Activated T-helper 1 cell treated with anti-CD3 and anti-CD28 coated beads, Interleukin-12 subunit alpha, Interleukin-12 subunit beta, Interleukin-2, Interleukin-4 antibody, amounts not matched to agents 30 ng/mL and 10 ng/mL and 1 ng/mL, durations not matched to agents 14 hours and 24 hours and 36 hours (primary cell): ENCODE data around the gene BCL11B. TPM values are rescaled to one million over a fixed set of nuclear protein-coding genes. Genes with fewer than 3 reads are reported as not detected.

Source experiments
- DNase-seq: peaks from one replicate; pipeline ENCODE4 v3.0.0; 2021; ENCODE audit warnings: low spot score
- H3K27ac Mint-ChIP-seq: one replicate; pipeline ENCODE4 v1.8.0; 2021; ENCODE audit warnings: mild to moderate bottlenecking, mixed read lengths
- H3K27me3 Mint-ChIP-seq: one replicate; pipeline ENCODE4 v1.8.0; 2022; ENCODE audit warnings: mild to moderate bottlenecking, moderate library complexity, mixed read lengths; ENCODE audit not compliant: insufficient read depth
- H3K36me3 Mint-ChIP-seq: one replicate; pipeline ENCODE4 v1.8.0; 2021; ENCODE audit warnings: low read depth, mixed read lengths
- H3K4me1 Mint-ChIP-seq: one replicate; pipeline ENCODE4 v1.8.0; 2021; ENCODE audit warnings: low read depth, mixed read lengths
- H3K4me3 Mint-ChIP-seq: one replicate; pipeline ENCODE4 v1.8.0; 2021; ENCODE audit warnings: mild to moderate bottlenecking, moderate library complexity, mixed read lengths
- H3K9me3 Mint-ChIP-seq: one replicate; pipeline ENCODE4 v1.8.0; 2021; ENCODE audit warnings: mixed read lengths
- intact Hi-C: fragments of 100-400 bp; cut with micrococcal nuclease; formaldehyde crosslinking; loops from one replicate; pipeline ENCODE4 v1.15.1; 2024
- total RNA-seq: library from RNA; stranded (reverse); gene quantifications from 2 replicates; pipeline ENCODE4 v1.2.3, GENCODE V29; 2022

BCL11B gene
- total RNA-seq, 1 donor from 2014 or later = 45.4 TPM

- DNase-seq = no peak
- peak overlapping the region; percentile 47 for H3K4me3 Mint-ChIP-seq
Measured at GRCh38 chr14:99226687-99227086, 45.3 kb downstream of the BCL11B start.

GRCh38 chr14:99225436-99226203, 46.4 kb downstream of the BCL11B start:
- peaks cover 47% of the 10 kb centered on the region for H3K36me3 Mint-ChIP-seq
- intact Hi-C loops = loop anchor here (1.0 to 2.0 kb wide), 2 partner anchors 9 to 33 kb away; no protein-coding TSS in a partner anchor
- H3K27ac Mint-ChIP-seq = peak overlapping the region; percentile 67
- H3K4me1 Mint-ChIP-seq = peaks cover 96% of the 10 kb centered on the region
- peak overlapping the region; percentile 47 for H3K4me3 Mint-ChIP-seq
- DNase-seq = no peak
- no peaks in the 10 kb centered on the region for H3K9me3 Mint-ChIP-seq
- H3K27me3 Mint-ChIP-seq = no peaks in the 10 kb centered on the region

More at GRCh38 chr14:99226687-99227086, 45.3 kb downstream of the BCL11B start:
- intact Hi-C loops = loop anchor here (2.0 kb wide), 1 partner anchor 34 kb away; no protein-coding TSS in a partner anchor
- Mint-ChIP-seq H3K4me1 (peaks cover 93% of the 10 kb centered on the region), H3K9me3 (no peaks in the 10 kb centered on the region), H3K27me3 (no peaks in the 10 kb centered on the region), H3K36me3 (peaks cover 47% of the 10 kb centered on the region), H3K27ac (peak overlapping the region; percentile 67)

DNA sequence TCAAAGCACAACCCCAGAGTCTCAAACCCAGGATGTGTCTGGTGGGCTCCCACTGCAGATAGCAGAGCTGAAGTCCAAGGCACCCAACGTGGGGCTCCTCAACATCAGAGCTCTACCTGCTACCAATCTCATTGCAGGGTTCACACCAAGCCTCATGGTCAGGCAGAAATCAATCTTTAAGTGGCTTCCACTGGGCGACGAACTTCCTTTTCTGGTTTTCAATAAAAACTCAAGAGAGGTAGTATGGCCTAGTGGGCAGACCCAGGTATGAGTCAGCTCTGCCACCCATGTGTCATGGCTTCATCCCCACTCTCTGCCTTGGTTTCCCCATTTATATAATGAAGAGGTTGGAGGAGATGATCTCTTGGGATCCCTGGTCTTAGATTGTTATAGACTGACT, 47.0 kb downstream of the BCL11B start:
- no peaks in the 10 kb centered on the region for H3K9me3 Mint-ChIP-seq
- H3K27ac Mint-ChIP-seq = peak overlapping the region; percentile 67
- DNase-seq = no peak
- intact Hi-C loops = loop anchor here (1.0 kb wide), 1 partner anchor 9 kb away; no protein-coding TSS in a partner anchor
- peak overlapping the region; percentile 48 for H3K4me3 Mint-ChIP-seq
- H3K27me3 Mint-ChIP-seq = no peaks in the 10 kb centered on the region
- H3K4me1 Mint-ChIP-seq = peaks cover 96% of the 10 kb centered on the region
- H3K36me3 Mint-ChIP-seq = peaks cover 48% of the 10 kb centered on the region

DNA sequence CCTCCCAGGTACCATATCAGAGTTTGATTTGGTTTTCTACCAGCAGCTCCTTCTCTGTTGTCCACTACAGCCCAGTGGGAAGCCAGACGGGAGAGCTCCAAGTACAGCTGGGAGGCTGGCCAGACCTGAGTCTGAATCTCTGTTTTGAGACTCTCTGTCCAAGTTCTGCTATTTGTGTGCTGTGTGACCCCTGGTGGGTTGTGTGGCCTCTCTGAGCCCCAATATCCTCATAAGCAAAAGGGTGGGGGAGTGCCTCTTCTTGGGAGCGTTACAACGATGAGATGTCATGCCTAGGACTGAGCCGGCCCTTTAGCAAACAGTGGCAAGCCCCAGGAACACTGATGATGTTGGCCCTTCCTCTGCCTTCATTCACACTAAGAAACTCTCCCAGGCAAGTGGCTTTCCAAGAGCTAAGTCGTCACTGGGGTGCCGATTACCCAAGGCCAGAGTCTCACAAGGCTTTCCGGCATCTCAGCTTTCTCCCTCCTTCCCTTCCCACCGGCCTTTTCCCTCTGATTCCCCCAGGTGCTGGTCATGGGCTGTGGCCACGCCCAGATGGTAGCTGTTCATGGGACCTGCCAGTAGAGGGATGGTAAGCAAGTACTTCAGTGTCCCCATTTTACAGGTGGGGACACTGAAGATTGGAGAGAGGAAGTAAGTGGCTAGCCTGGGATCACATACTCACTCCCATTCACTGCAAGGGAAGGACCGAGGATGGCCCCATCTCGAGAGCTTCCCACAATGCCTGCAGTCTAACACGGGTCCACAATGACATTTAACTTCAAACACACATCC, 47.7 kb downstream of the BCL11B start:
- Mint-ChIP-seq H3K9me3 (no peaks in the 10 kb centered on the region), H3K27me3 (no peaks in the 10 kb centered on the region), H3K27ac (peak overlapping the region; percentile 67), H3K36me3 (peaks cover 50% of the 10 kb centered on the region), H3K4me1 (peaks cover 93% of the 10 kb centered on the region), H3K4me3 (peak overlapping the region; percentile 48)
- no peak for DNase-seq
- intact Hi-C loops = no loop called here

DNA sequence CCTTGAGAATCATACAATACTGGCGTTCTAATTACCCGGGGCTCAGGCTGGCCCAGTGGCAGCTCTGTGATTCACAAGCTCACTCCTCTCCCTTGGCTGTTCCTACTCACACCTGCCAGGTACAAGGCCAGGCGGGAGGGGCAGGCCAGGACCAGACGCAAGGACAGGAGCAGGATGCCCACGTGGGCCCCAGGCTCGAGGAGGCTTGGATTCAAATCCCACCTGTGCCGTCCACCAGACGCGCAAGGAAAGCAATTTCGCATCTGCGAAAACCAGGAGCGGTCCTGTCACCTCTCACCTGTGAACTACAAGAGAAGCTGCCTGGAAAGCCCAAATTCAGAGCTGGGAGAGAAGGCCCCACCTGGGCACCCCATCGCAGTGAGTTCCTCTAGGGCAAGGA, 50.6 kb downstream of the BCL11B start:
- intact Hi-C loops = no loop called here
- DNase-seq = no peak
- Mint-ChIP-seq H3K27me3 (no peaks in the 10 kb centered on the region), H3K4me3 (no peak overlapping the region), H3K9me3 (no peaks in the 10 kb centered on the region), H3K27ac (peak overlapping the region; percentile 95), H3K36me3 (peaks cover 38% of the 10 kb centered on the region), H3K4me1 (peaks cover 91% of the 10 kb centered on the region)

DNA sequence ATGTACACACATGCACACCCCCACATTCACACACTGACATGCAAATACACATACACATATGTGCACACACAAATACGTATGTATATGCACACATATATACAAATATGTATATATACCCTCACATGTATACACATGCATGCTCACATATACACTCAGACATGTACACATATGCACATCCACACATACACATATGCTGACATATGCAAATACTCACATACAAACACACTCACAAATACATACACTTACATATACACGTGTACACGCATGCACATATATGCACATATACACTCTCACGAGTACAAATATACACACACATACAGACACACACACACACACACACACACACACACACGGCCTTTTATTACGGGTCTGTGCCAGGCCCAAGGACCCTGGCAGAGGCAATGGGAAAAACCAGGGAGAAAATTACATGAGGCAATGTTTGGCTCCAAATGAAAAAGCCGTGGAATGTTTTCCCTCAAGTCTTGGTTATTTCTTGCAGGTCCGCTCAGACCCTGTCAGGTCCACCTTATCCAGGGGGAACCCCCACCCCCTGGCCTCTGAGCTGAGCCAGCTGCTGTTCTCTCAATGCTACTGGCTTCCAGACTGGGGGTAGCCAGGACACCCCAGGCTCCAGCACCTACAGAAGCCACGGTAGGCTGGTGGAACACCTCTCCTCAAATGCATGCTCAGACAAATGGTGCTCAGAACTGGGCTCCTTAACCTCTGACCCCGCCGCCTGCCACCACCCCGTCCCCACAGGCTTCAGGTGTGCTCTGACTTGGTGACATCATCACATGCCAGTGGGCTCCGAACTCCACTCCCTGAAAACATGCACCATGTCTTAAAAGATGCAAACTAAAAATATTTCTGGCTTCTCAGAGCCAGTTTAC, 54.7 kb downstream of the BCL11B start:
- intact Hi-C loops = no loop called here
- peak overlapping the region; percentile 60 for H3K27ac Mint-ChIP-seq
- H3K27me3 Mint-ChIP-seq = no peaks in the 10 kb centered on the region
- peaks cover 91% of the 10 kb centered on the region for H3K4me1 Mint-ChIP-seq
- H3K9me3 Mint-ChIP-seq = no peaks in the 10 kb centered on the region
- peaks cover 23% of the 10 kb centered on the region for H3K36me3 Mint-ChIP-seq
- H3K4me3 Mint-ChIP-seq = peak overlapping the region; percentile 43
- DNase-seq = no peak

DNA sequence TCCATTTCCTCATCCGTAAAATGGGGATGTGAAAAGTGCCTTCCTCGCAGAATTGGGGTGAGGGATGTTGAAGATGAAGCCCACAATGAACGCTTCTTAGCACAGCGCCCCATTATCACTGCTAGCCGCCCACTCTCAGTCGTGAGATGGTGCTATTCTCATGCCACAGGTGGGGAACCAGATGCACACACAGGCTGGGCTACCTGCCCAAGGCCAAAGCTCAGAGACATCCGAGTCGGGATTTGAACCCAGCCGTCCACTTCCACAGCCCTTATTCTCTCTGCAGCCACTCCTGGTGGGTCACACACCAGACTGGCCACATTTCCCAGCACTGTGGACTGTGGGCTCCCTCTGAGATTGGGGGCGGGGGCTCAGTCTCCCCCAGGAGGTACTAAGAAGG, 55.8 kb downstream of the BCL11B start:
- Mint-ChIP-seq H3K27me3 (no peaks in the 10 kb centered on the region), H3K36me3 (peaks cover 29% of the 10 kb centered on the region), H3K4me1 (peaks cover 91% of the 10 kb centered on the region), H3K9me3 (no peaks in the 10 kb centered on the region), H3K27ac (peak overlapping the region; percentile 60), H3K4me3 (peak overlapping the region; percentile 62)
- intact Hi-C loops = loop anchor here (1.0 kb wide), 3 partner anchors 9 to 25 kb away; no protein-coding TSS in a partner anchor
- no peak for DNase-seq

- no peaks in the 10 kb centered on the region for H3K9me3 Mint-ChIP-seq
- no peaks in the 10 kb centered on the region for H3K27me3 Mint-ChIP-seq
- H3K4me3 Mint-ChIP-seq = peak overlapping the region; percentile 62
- H3K27ac Mint-ChIP-seq = peak overlapping the region; percentile 78
- DNase-seq = no peak
- H3K36me3 Mint-ChIP-seq = peaks cover 30% of the 10 kb centered on the region
- peaks cover 95% of the 10 kb centered on the region for H3K4me1 Mint-ChIP-seq
- intact Hi-C loops = no loop called here
Measured at GRCh38 chr14:99215277-99215676, 56.7 kb downstream of the BCL11B start.

DNA sequence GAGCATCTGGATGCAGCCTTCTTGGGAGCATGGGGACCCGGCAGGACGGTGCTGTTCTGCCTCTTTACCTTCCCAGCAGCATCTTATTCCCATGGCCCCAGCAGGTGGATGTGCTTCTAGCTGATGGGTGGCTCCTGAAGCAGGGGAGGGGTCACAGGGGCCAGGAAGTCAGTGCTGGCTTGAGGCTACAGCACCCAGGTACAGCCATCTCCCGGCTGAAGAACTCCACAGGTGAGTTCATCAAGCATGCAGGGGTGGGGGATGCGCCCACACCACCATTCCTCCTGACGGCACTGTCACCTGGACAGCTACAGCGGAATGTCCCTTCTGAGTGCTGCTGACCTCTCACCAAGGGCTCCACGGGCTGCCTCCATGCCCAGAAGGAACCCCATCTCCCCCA, 57.3 kb downstream of the BCL11B start:
- Mint-ChIP-seq H3K9me3 (no peaks in the 10 kb centered on the region), H3K27me3 (no peaks in the 10 kb centered on the region), H3K4me3 (peak overlapping the region; percentile 62), H3K4me1 (peaks cover 96% of the 10 kb centered on the region), H3K36me3 (peaks cover 29% of the 10 kb centered on the region), H3K27ac (no peak overlapping the region)
- intact Hi-C loops = no loop called here
- no peak for DNase-seq

GRCh38 chr14:99213527-99213971, 58.4 kb downstream of the BCL11B start:
- Mint-ChIP-seq H3K36me3 (peaks cover 26% of the 10 kb centered on the region), H3K4me1 (peaks cover 96% of the 10 kb centered on the region), H3K9me3 (no peaks in the 10 kb centered on the region), H3K27ac (peak overlapping the region; percentile 92), H3K4me3 (peak overlapping the region; percentile 66), H3K27me3 (no peaks in the 10 kb centered on the region)
- DNase-seq = no peak
- intact Hi-C loops = loop anchor here (1.0 to 2.0 kb wide), 3 partner anchors 8 to 23 kb away; no protein-coding TSS in a partner anchor

- no peaks in the 10 kb centered on the region for H3K9me3 Mint-ChIP-seq
- peak overlapping the region; percentile 92 for H3K27ac Mint-ChIP-seq
- intact Hi-C loops = loop anchor here (1.0 to 2.0 kb wide), 3 partner anchors 8 to 22 kb away; no protein-coding TSS in a partner anchor
- H3K4me1 Mint-ChIP-seq = peaks cover 96% of the 10 kb centered on the region
- no peaks in the 10 kb centered on the region for H3K27me3 Mint-ChIP-seq
- peaks cover 22% of the 10 kb centered on the region for H3K36me3 Mint-ChIP-seq
- H3K4me3 Mint-ChIP-seq = peak overlapping the region; percentile 66
- no peak for DNase-seq
Measured at GRCh38 chr14:99213101-99213500, 58.9 kb downstream of the BCL11B start.

- no peaks in the 10 kb centered on the region for H3K9me3 Mint-ChIP-seq
- H3K4me1 Mint-ChIP-seq = peaks cover 98% of the 10 kb centered on the region
- H3K27me3 Mint-ChIP-seq = no peaks in the 10 kb centered on the region
- peak overlapping the region; percentile 66 for H3K4me3 Mint-ChIP-seq
- H3K27ac Mint-ChIP-seq = peak overlapping the region; percentile 92
- H3K36me3 Mint-ChIP-seq = peaks cover 23% of the 10 kb centered on the region
- DNase-seq = no peak
- intact Hi-C loops = loop anchor here (1.0 to 2.0 kb wide), 3 partner anchors 7 to 22 kb away; no protein-coding TSS in a partner anchor
Measured at GRCh38 chr14:99212646-99213045, 59.4 kb downstream of the BCL11B start.
